SK-N-SH treated with all-trans-retinoic acid at 6 μM for 48 hours (cell line): ENCODE measurements around the gene AP1S2.

Source experiments
- ATAC-seq: fragments of 200-7000 bp; cut with Tn5 transposase; 3 replicates; pipeline ENCODE4 v1.9.1; 2020; ENCODE audit warnings: mild to moderate bottlenecking, moderate library complexity
- ARNTL ChIP-seq: fragments of 450-650 bp; formaldehyde crosslinking; IDR thresholded peaks from 2 replicates; pipeline ENCODE4 v1.5.0; 2020; ENCODE audit warnings: low read depth, mild to moderate bottlenecking, moderate library complexity, borderline replicate concordance
- BACH2 ChIP-seq: fragments of 250-450 bp; sonication (Bioruptor Pico); IDR thresholded peaks from 2 replicates; pipeline ENCODE4 v1.9.0; 2021; ENCODE audit warnings: mild to moderate bottlenecking, borderline replicate concordance
- CSDC2 ChIP-seq: fragments of 250-450 bp; sonication (Bioruptor Pico); IDR thresholded peaks from 2 replicates; pipeline ENCODE4 v1.5.0; 2020; ENCODE audit warnings: mild to moderate bottlenecking, moderate library complexity
- ESRRG ChIP-seq: fragments of 250-450 bp; sonication (Bioruptor Pico); IDR thresholded peaks from 2 replicates; pipeline ENCODE4 v1.6.1; 2021; ENCODE audit warnings: mild to moderate bottlenecking
- GLIS3 ChIP-seq: fragments of 250-450 bp; sonication (Bioruptor Pico); IDR thresholded peaks from 2 replicates; pipeline ENCODE4 v1.5.0; 2020; ENCODE audit warnings: mild to moderate bottlenecking, moderate library complexity
- ISL1 ChIP-seq: fragments of 250-450 bp; sonication (Bioruptor Pico); IDR thresholded peaks from 2 replicates; pipeline ENCODE4 v2.1.2; 2022; ENCODE audit warnings: mild to moderate bottlenecking, moderate library complexity
- PPARA ChIP-seq: fragments of 250-450 bp; sonication (Bioruptor Pico); IDR thresholded peaks from 2 replicates; pipeline ENCODE4 v1.5.0; 2020; ENCODE audit warnings: mild to moderate bottlenecking, borderline replicate concordance
- RARB ChIP-seq: fragments of 250-450 bp; sonication (Bioruptor Pico); IDR thresholded peaks from 2 replicates; pipeline ENCODE4 v1.8.0; 2021; ENCODE audit warnings: mild to moderate bottlenecking, moderate library complexity
- SNAI2 ChIP-seq: fragments of 250-450 bp; sonication (Bioruptor Pico); IDR thresholded peaks from 2 replicates; pipeline ENCODE4 v1.5.0; 2020; ENCODE audit warnings: mild to moderate bottlenecking, moderate library complexity
- TOX ChIP-seq: fragments of 250-450 bp; sonication (Bioruptor Pico); IDR thresholded peaks from 2 replicates; pipeline ENCODE4 v1.8.0; 2021; ENCODE audit warnings: mild to moderate bottlenecking, moderate library complexity, borderline replicate concordance
- ZC3H10 ChIP-seq: fragments of 250-450 bp; sonication (Bioruptor Pico); IDR thresholded peaks from 2 replicates; pipeline ENCODE4 v1.5.1; 2021; ENCODE audit warnings: mild to moderate bottlenecking, moderate library complexity
- ZFP3 ChIP-seq: fragments of 250-450 bp; sonication (Bioruptor Pico); IDR thresholded peaks from 2 replicates; pipeline ENCODE4 v1.5.0; 2020; ENCODE audit warnings: mild to moderate bottlenecking, moderate library complexity
- ZFP30 ChIP-seq: fragments of 450-650 bp; formaldehyde crosslinking; IDR thresholded peaks from 2 replicates; pipeline ENCODE4 v1.5.0; 2022; ENCODE audit warnings: mild to moderate bottlenecking, moderate library complexity
- ZNF565 ChIP-seq: fragments of 450-650 bp; formaldehyde crosslinking; conservative IDR thresholded peaks from 2 replicates; pipeline ENCODE4 v1.5.0; 2020; ENCODE audit warnings: low read depth, mild to moderate bottlenecking, moderate library complexity
- ZNF70 ChIP-seq: fragments of 450-650 bp; formaldehyde crosslinking; IDR thresholded peaks from 2 replicates; pipeline ENCODE4 v1.5.0; 2020; ENCODE audit warnings: mild to moderate bottlenecking, moderate library complexity
- ZNF8 ChIP-seq: fragments of 450-650 bp; formaldehyde crosslinking; IDR thresholded peaks from 2 replicates; pipeline ENCODE4 v1.5.0; 2020; ENCODE audit warnings: mild to moderate bottlenecking, moderate library complexity
- TF ChIP-seq, protein P1 (sequence below): fragments of 250-450 bp; sonication (Bioruptor Pico); IDR thresholded peaks from 2 replicates; pipeline ENCODE4 v1.5.1; 2020; ENCODE audit warnings: low read depth, mild to moderate bottlenecking, moderate library complexity
- TF ChIP-seq, protein P2 (sequence below): fragments of 250-450 bp; sonication (Bioruptor Pico); IDR thresholded peaks from 2 replicates; pipeline ENCODE4 v1.8.0; 2020; ENCODE audit warnings: mild to moderate bottlenecking, moderate library complexity, borderline replicate concordance
- TF ChIP-seq, protein P3 (sequence below): fragments of 250-450 bp; sonication (Bioruptor Pico); IDR thresholded peaks from 2 replicates; pipeline ENCODE4 v1.5.0; 2020; ENCODE audit warnings: mild to moderate bottlenecking, moderate library complexity
- TF ChIP-seq, protein P4 (sequence below): fragments of 250-450 bp; sonication (Bioruptor Pico); IDR thresholded peaks from 2 replicates; pipeline ENCODE4 v1.8.0; 2021; ENCODE audit warnings: low read depth, mild to moderate bottlenecking, moderate library complexity, borderline replicate concordance
- TF ChIP-seq, protein P5 (sequence below): fragments of 250-450 bp; sonication (Bioruptor Pico); IDR thresholded peaks from 2 replicates; pipeline ENCODE4 v1.5.1; 2021; ENCODE audit warnings: mild to moderate bottlenecking, moderate library complexity

AP1S2 gene

DNA sequence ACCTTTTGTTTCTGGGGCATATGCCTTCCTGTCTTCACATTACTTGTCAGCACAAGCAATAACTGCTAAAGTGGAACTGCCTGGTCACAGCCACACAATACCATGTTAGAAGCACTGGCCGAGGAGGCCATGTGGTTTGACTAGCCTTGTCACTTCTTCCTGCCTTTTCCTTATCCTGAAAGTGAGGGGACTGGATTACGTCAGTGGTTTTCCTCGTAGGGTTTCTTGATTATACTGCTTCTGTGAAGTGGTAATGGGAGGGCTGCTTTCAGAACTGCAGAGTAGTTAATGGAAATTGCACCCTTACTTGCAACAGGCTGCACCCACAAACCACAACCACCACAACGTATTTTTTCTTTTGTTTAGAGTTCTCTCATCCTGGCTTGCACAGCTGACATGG lies 37.7 kb downstream of the AP1S2 start:
- TF ChIP-seq PPARA (CRISPR knock-in tag) (no peak), BACH2 (CRISPR knock-in tag) (no peak), SNAI2 (CRISPR knock-in tag) (no peak), ZC3H10 (CRISPR knock-in tag) (no peak), GLIS3 (no peak), ZNF565 (CRISPR knock-in tag) (no peak)
- TF ChIP-seq, protein P1, sequence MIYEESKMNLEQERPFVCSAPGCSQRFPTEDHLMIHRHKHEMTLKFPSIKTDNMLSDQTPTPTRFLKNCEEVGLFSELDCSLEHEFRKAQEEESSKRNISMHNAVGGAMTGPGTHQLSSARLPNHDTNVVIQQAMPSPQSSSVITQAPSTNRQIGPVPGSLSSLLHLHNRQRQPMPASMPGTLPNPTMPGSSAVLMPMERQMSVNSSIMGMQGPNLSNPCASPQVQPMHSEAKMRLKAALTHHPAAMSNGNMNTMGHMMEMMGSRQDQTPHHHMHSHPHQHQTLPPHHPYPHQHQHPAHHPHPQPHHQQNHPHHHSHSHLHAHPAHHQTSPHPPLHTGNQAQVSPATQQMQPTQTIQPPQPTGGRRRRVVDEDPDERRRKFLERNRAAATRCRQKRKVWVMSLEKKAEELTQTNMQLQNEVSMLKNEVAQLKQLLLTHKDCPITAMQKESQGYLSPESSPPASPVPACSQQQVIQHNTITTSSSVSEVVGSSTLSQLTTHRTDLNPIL (CRISPR knock-in tag), result no peak
- TF ChIP-seq, protein P2, sequence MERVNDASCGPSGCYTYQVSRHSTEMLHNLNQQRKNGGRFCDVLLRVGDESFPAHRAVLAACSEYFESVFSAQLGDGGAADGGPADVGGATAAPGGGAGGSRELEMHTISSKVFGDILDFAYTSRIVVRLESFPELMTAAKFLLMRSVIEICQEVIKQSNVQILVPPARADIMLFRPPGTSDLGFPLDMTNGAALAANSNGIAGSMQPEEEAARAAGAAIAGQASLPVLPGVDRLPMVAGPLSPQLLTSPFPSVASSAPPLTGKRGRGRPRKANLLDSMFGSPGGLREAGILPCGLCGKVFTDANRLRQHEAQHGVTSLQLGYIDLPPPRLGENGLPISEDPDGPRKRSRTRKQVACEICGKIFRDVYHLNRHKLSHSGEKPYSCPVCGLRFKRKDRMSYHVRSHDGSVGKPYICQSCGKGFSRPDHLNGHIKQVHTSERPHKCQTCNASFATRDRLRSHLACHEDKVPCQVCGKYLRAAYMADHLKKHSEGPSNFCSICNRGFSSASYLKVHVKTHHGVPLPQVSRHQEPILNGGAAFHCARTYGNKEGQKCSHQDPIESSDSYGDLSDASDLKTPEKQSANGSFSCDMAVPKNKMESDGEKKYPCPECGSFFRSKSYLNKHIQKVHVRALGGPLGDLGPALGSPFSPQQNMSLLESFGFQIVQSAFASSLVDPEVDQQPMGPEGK (CRISPR knock-in tag), result no peak
- TF ChIP-seq, protein P3, sequence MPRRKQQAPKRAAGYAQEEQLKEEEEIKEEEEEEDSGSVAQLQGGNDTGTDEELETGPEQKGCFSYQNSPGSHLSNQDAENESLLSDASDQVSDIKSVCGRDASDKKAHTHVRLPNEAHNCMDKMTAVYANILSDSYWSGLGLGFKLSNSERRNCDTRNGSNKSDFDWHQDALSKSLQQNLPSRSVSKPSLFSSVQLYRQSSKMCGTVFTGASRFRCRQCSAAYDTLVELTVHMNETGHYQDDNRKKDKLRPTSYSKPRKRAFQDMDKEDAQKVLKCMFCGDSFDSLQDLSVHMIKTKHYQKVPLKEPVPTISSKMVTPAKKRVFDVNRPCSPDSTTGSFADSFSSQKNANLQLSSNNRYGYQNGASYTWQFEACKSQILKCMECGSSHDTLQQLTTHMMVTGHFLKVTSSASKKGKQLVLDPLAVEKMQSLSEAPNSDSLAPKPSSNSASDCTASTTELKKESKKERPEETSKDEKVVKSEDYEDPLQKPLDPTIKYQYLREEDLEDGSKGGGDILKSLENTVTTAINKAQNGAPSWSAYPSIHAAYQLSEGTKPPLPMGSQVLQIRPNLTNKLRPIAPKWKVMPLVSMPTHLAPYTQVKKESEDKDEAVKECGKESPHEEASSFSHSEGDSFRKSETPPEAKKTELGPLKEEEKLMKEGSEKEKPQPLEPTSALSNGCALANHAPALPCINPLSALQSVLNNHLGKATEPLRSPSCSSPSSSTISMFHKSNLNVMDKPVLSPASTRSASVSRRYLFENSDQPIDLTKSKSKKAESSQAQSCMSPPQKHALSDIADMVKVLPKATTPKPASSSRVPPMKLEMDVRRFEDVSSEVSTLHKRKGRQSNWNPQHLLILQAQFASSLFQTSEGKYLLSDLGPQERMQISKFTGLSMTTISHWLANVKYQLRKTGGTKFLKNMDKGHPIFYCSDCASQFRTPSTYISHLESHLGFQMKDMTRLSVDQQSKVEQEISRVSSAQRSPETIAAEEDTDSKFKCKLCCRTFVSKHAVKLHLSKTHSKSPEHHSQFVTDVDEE (CRISPR knock-in tag), result no peak
- TF ChIP-seq, protein P4, sequence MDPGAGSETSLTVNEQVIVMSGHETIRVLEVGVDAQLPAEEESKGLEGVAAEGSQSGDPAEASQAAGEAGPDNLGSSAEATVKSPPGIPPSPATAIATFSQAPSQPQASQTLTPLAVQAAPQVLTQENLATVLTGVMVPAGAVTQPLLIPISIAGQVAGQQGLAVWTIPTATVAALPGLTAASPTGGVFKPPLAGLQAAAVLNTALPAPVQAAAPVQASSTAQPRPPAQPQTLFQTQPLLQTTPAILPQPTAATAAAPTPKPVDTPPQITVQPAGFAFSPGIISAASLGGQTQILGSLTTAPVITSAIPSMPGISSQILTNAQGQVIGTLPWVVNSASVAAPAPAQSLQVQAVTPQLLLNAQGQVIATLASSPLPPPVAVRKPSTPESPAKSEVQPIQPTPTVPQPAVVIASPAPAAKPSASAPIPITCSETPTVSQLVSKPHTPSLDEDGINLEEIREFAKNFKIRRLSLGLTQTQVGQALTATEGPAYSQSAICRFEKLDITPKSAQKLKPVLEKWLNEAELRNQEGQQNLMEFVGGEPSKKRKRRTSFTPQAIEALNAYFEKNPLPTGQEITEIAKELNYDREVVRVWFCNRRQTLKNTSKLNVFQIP (CRISPR knock-in tag), result no peak
- TF ChIP-seq, all 23 proteins: peak for 0
- no peak for ATAC-seq

DNA sequence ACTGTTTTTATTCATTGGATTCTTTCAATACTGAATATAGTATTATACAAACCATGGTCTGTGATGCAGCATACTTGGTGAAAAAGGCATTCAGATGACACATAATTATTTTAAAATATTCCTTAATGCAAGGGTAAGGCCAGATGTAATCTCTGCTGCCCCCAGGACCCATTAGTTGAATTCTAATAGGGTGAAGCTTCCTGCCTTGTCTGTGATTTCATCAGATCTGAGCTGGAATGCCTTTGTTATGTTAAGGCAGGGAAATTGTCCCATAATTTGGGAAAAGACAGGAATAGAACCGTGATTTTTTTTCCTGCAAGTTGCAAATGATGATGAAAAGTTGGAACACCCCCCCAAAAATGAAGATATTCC lies 38.2 kb downstream of the AP1S2 start:
- no peak for ATAC-seq
- TF ChIP-seq, protein P5, sequence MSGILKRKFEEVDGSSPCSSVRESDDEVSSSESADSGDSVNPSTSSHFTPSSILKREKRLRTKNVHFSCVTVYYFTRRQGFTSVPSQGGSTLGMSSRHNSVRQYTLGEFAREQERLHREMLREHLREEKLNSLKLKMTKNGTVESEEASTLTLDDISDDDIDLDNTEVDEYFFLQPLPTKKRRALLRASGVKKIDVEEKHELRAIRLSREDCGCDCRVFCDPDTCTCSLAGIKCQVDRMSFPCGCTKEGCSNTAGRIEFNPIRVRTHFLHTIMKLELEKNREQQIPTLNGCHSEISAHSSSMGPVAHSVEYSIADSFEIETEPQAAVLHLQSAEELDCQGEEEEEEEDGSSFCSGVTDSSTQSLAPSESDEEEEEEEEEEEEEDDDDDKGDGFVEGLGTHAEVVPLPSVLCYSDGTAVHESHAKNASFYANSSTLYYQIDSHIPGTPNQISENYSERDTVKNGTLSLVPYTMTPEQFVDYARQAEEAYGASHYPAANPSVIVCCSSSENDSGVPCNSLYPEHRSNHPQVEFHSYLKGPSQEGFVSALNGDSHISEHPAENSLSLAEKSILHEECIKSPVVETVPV (CRISPR knock-in tag), result no peak
- TF ChIP-seq, protein P1 (CRISPR knock-in tag), result no peak
- no peak for TF ChIP-seq SNAI2 (CRISPR knock-in tag)

DNA sequence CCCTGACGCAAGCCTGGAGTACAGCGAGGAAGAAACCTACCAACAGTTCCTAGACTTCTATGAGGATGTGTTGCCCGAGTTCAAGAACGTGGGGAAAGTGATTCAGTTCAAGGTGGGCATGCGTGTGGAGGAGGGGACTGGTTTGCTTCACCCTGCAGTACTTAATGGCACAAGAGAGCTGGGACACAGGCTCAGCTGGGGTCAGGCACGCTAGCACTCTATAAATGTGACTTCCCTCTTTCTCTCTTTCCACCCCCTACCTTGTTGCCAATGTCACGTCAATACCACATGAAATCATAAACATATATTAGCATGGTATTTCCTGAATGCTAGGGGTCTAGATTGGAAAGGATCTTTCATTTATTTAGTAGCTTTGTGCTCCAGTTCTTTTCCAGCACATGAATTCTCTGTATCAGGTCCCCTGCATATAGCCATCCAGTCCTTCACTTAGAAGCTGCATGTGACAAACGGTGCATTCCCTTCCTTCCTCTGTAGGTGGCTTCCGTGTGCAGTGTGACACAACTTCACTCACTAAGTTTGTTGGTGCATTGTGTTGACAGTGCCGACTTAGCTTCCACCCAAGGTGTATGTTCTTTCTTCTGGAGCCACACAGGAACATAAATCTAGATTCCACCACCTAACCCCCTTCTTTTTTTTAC lies 38.7 kb downstream of the AP1S2 start:
- ATAC-seq, result peak; percentile 88
- TF ChIP-seq, protein P3 (CRISPR knock-in tag), result no peak
- TF ChIP-seq ISL1 (CRISPR knock-in tag) (no peak), ZNF8 (CRISPR knock-in tag) (no peak), TOX (CRISPR knock-in tag) (no peak), CSDC2 (CRISPR knock-in tag) (no peak), BACH2 (CRISPR knock-in tag) (no peak), ESRRG (CRISPR knock-in tag) (no peak), ZNF70 (CRISPR knock-in tag) (no peak), ZFP30 (CRISPR knock-in tag) (no peak), GLIS3 (no peak), ZFP3 (no peak), RARB (no peak), ARNTL (CRISPR knock-in tag) (no peak), SNAI2 (CRISPR knock-in tag) (no peak)
- TF ChIP-seq, protein P5 (CRISPR knock-in tag), result no peak
